Activated CD8-positive, alpha-beta memory T cell treated with anti-CD3 and anti-CD28 coated beads, Interleukin-2, amount 50 U/mL, for 24 hours (primary cell): ENCODE data around the gene NDUFB6.
A peak's percentile ranks its signal among the peaks of the same experiment; 100 is the strongest.
"Not testable (repeated sequence)": the region's sequence is repeated elsewhere in the genome, so short reads cannot be mapped to it uniquely, and the experiment has no call there.

Source experiments
- DNase-seq: peaks from one replicate; pipeline ENCODE4 v3.0.0-alpha.2; 2020; ENCODE audit errors: extremely low read depth

The NDUFB6 gene

DNA sequence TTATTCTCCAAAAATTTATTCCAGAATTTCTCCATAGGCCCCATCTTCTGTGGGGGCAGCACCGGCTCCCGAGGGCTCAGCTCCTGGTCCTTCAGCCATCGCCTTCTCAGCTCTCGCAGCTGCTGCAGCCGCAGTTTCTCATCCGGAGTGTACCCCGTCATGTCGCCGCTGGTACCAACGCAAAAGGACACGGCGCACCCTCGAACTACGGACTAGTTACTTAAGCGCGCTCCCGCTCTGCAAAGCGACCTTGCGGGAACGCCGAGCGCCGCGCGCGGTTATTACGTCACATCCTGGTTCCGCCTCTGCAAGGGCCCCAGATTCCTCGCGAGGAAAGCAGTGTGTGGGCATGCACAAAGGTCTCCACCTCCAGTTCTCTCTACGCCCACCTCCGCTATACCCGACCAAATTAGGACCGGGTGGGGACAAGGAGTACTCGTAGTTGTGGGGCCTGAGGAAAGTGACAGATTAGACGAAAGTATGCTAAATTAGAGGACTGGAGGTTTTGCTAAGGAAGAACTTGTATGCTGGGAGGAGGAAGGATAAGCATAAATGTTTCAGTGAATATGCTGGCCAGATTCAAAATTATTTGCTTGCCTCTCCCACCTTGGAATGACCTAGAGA, at the start of gene NDUFB6:
Gene NDUFB6 (minus strand): TSS at position 260 of the 624 bp plus-strand sequence. CDS start 99 bp downstream, at position 161.
- DNase-seq = peak; percentile 94

DNA sequence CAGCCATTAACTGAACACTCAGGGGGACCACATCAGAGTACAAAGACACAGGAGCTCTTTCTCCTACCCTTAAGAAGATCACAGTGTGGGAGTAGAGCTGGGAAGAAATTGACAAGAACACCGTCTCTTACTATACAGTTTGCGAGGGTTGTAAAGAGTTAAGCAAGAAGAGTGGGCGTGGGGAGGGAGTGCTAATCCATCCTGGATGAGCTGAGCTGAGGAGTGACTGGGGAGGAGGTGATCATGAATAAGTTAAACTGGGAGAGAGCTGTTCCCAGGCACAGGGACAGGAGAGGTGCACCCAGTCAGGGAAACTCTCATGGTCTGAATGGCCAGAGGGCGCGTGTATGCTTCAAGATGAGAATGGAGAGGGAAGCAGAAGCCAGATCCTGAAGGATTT, 45.3 kb upstream of the NDUFB6 start:
- no peak for DNase-seq

DNA sequence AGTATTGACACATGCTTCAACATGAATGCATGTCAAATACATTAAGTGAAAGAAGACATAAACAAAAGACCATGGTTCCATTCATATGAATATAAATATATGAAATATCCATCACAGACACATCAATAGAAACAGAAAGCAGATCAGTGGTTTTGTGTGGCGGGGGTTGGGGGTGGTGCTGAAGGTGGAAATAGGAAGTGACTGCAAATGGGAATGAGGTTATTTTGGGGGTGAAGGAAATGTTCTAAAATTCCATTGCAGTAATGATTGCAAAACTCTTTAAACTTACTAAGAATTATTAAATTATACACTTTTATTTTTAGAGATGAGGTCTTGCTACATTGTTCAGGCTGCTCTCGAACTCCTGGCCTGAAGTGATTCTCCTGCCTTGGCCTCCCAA, 33.9 kb upstream of the NDUFB6 start:
- DNase-seq = no peak

DNA sequence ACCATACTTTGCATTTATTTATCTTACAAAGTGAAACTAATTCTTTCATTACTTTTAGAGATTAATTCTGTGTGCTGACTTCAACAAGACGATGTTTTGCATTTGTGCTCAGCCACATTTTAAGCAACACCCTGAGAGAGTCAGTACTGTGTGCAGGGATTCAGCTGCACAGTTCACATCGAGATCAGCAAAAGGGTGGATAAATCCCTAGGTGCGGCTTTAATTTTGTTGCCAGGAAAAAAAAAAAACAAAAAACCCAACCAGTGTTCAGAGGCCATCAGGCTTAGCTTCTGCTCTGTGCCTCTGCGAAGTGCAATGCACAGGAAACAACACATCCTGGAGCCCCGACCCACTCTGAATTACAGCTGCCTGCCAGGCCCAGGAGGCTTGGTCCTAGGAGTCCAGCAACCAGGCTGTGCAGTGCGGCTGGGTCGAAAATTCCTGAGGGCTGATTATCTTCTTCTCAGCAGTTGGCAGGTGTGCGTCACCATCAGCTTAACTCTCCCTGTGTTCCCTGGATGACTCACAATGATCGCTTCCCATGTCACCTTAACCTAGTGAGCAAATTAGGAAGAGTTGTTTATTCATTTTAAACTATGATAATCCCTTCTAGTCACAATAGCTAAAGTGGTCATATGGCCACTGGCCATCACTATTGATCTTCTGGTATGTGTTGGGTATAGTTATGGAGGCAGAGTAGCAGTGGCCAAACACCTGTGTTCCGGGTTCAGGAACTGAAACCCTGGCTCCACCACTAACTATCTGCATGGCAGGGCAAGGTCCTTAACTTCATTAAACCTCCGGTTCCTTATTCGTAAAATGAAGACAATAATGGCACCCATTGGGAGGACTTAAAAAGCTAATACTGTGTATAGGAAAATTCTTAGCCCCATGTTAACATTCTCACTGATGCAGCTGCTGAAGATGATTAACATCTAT, 31.2 kb upstream of the NDUFB6 start:
- DNase-seq = no peak

DNA sequence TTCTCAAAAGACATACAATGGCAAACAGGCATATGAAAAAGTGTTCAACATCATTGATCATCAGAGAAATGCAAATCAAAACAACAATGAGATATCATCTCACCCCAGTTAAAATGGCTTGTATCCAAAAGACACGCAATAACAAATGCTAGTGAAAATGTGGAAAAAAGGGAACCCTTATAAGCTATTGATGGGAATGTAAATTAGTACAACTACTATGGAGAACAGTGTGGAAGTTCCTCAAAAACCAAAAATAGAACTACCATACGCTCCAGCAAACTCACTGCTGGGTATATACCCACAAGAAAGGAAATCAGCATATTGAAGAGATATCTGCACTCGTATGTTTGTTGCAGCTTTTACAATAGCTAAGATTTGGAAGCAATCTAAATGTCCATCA, 26.1 kb upstream of the NDUFB6 start:
- not testable (repeated sequence) for DNase-seq

DNA sequence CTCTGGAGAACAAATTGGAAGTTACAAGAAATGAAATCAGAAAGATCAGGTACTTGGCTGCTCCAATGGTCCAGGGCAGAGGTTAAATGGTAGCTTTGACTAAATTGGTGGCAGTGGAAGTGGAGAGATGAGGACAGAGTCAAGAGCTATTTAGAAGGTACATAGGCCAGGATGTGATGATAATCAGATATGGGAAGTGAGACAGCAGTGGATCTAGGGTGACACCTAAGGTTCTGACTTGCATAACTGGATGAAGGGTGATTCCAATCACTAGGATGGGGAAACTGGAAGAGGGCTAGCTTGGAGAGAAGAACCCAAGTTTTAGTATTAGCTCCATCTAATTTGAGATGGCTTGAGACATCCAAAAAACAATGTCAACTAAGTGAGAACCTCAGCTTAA, 24.0 kb upstream of the NDUFB6 start:
- no peak for DNase-seq

DNA sequence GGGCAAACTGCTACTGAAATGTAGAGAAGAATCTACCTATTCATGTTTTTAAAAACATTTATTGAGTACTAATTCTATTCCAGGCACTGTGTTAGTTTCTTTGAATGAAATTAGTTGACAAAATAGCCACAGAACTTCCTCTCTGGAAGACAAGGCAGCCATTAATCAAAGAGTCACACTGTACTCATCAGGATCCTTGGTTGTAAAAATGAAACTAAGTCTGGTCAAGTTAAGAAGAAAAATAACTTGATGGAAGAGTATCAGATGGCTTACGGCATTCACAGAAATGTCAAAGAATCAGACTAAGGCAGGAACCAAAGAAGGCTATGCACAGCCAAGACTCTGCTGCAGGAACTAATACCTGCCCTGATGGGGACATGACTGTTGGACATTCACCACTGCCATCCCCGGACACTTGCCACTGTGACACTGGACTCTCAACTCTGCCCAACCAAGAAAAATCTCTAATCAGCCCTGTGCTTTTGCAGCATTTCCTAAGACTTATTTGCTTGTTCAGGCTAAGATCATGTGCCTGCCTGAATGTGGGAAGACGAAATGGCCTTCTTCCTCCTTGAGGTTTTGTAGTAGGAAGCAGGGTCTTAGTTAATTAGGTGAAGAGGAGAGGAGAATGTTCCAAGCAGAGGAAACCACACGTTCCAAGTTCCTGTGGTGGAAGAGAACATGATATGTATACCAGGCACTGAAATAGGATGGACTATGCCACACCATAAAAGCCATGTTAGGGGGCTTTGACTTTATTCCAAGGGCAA, 23.3 kb upstream of the NDUFB6 start:
- no peak for DNase-seq

DNA sequence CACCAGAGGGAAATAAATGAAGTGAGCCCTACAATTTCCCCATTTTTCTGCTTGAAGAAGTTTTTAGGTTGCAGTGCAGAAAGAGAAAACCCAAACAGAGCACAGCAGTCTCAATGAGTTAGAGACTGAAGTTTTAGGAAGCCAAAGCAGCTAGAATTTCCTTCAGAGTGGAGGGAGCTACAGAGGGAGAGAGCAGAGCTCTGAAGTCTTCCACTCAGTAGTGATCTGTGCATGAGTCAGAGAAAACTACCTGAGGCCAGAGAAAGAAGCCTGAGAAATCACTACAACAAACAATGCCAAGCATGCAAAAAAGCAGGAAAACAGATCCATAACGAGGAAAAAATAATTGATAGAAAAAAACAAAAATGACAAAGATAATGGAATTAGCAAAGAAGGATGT, 17.9 kb upstream of the NDUFB6 start:
- DNase-seq = no peak

DNA sequence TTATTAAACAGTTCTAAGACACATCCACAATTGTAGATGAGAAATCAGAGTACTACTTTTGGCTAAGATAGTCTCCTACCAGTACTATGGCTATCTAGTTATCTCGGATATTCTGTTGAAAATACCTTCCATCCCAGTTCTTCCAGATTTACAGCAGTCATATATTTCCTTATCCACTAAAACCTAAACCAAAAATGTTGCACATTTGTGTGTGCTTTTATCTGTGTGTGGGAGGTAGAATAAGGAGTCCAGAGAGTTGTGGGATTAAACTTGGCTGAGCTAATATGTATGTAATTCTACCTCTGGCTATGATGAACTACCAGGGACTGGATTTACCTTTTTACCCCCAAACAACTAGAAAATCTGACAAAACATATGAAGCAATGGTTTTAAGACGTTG, 17.5 kb upstream of the NDUFB6 start:
- DNase-seq = no peak

DNA sequence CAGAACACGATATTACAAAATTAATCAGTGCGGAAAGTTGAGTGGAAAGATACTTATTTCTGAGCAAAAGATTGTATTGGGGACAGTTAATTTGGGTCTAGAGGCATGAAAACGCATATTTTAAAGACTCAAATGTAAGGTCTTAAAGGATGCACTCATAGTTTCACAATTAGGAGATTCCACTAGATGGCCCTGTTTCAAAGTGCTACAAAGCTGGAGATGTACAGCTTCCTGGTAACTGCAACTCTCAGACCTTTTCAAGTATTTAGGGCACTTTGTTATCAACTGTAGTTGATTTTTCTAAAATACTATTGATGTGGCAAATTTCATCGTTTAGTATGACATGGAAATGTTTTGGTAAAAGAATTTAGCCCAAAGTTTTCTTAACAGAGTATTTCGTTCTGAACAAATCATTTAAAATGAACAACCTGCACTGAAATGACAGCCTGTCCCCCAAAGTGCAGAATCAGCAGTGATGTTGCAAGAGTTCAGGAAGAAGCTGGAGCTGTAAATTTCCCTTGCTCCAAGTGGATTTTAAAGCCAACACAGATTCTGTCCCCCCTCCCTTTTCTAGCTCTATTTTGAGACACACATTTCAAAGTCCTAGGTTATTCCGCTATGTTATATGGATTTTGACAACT, 16.2 kb upstream of the NDUFB6 start:
- DNase-seq = no peak

DNA sequence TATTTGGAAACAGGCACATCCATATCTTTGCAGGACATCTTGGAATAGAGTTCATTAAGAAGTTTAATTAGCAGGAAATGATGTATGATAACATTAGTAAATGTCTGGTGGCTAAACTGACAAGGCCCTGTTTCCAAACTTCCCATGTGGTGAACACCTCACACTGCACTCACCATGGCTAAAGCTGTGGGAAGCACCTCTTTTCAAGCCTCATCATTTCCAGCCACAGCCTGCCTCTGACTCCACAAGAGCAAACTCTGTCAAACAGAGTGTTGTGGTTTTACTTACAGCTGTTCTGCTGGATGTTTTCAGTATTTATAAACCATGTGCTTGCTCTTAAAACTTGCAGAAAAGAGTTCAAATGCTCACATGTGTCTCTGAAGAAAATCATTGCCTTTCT, 14.9 kb upstream of the NDUFB6 start:
- DNase-seq = no peak

DNA sequence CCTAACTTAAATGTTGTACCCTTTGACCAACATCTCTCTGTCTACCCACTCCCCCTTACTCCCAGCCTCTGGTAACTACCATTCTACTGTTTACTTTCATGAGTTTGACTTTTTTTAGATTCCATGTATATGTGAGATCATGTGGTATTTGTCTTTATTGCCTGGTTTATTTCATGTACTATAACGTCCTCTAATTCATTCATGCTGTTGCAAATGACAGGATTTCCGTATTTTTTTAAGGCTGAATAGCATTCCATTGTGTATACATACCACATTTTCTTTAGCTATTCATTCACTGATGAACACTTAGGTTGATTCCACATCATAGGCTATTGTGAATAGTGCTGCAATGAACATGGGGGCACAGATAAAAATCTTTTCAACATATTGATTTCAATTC, 11.8 kb upstream of the NDUFB6 start:
- DNase-seq = no peak

DNA sequence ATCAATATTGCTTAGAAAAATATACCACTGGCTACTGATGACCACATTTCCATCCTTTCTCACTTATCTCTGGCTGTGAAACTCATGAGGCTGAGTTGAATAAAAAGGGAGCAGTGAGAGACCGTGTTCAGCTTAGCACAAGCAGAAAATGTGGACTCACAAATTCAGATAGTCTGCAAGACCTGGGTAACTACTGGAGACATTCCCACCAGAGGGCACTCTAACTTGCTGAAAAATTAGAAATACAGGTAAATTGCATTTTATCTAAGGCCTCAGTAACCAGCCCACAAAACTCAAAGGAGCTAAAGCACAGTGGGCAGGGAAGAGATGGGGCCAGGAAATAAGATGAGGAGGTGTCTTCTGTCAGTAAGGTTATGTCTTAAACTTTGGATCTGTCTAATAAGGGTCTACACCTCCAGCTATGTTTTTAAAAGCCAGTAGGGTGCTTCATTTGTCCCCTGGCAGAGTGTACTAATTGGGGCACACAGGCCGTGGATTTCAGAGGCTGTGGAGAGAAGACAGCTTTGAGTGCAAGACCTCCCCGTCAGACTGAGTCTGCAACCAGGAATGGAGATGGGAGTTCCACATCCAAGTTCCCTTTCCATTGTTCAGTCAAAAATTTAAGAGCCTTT, 8.7 kb upstream of the NDUFB6 start:
- no peak for DNase-seq

DNA sequence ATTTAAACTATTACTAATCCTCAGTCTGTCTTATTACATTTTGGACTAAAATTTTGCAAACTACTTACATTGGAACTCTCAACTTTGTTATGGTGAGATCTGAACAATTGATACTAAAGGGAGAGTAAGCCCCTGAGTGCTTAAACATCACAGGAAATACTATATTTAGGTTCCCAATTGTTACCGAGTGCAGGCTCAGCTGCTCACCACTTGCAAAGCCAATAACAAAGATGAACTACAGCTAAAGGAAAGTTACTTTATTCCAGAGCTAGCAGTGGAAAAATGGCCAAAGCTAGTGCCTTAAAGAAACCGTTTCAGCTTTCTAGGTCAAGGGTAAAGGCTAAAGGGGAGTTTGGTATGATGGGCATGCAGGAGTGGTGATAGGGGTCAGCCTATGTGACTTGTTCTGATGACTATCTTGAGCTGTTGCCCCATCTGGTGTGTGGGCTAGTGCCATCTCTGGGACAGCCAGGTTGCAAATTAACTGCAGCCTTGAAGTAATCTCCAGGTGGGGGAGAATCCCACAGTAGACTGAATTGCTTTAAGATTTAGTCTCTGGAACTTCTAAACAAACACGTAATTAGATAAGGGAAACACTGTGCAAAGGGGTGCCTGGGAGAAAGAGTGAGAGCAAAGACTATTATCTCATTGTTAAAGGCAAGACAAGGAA, 7.8 kb upstream of the NDUFB6 start:
- no peak for DNase-seq

DNA sequence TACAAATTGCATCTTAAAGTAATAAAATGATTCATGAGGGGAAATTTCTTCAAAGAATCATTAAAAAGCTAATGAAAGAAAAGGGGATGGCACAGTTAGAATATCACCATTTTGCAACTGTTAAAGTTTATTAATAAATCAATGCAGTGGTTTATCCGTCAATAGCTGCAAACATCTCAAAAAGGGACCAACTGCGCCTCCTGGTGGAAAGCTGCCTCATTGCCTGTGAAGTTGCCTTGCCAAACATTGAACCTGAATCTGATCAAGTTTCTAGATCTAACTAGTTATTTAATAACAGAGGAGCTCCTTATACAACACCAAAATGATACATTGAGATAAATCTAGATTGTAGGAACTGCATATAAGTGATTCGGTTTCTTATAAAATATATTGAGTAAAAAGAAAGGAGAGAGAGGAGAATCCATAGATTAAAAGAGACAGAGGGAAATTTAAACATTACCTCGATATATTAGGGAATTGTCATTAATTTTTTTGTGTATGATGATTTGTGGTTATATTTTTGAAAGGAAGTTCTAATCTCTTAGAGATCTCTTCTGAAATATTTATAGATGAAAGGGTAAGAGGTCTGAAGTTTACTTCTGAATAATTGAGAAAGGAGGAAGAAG, 6.9 kb upstream of the NDUFB6 start:
- DNase-seq = peak; percentile 53

DNA sequence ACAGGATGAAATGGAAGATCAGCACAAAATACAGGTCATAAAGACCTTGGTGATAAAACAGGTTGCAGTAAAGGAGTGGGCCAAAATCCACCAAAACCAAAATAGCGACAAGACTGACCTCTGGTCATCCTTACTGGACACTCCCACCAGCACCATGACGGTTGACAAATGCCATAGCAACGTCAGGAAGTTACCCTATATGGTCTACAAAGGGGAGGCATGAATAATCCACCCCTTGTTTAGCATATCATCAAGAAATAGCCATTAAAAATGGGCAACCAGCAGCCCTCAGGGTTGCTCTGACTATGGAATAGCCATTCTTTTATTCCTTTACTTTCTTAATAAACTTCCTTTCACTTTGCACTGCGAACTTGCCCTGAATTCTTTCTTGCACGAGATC, 6.0 kb upstream of the NDUFB6 start:
- no peak for DNase-seq

DNA sequence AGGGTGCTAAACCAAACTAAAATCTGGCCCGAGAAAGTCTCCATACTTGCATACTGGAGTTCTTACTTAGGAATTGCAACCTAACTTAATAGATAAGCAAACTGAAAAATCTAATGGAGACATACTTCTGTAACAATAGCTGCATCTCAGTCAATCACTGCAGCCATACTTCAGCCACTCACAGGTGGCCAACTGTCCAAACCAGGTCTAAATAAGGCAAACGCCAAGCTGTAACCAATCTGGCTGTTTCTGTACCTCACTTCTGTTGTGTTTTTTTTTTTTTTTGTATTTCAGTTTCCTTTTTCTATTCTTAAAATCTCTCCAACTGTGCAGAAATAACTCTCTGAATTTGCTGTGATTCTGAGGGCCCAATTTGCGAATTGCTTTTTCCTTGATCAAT, 4.4 kb upstream of the NDUFB6 start:
- no peak for DNase-seq

DNA sequence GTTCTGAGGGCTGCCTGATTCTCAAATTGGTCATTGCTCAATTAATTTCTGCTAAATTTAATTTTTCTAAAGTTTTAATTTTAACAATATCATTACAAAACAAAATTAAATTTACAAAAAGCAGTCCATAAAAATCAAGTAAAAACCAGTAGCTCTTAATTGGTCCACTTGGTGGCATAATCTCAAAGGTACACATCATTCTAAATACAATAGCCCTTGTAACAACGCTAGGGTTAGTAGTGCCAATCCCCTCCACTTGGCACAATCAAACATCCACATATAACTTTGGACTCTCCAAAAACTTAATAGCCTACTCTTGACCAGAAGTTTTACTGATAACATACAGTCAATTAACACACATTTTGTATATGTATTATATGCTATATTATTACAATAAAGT, 1.9 kb upstream of the NDUFB6 start:
- DNase-seq = no peak

DNA sequence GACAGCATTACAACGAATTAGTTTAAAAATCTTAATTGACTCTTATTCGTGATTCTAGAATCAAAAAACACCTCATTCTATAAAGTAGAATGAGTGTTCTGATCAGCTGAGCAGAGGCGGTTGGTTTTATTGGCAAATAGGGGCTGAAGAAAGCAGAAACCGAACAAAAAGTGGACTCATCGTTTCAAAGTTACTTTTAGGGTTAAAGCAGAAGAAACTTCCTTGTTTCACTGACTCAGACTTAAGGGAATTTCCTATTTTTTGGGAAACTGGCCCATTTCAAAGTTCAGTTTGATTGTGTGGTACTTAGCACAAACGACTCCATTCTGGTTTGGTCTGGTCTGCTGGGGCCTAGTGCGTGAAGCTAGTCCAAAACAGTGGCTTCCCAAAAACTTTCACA, 862 bp upstream of the NDUFB6 start:
- no peak for DNase-seq
